ENCODE measurements around the gene CD96.
"Not testable (repeated sequence)": the region's sequence is repeated elsewhere in the genome, so short reads cannot be mapped to it uniquely, and the experiment has no call there.

Gene CD96

GRCh38 chr3:111636366-111636885 is 94.4 kb downstream of the CD96 start:
- DNase-seq: no peak

- no peak for DNase-seq
These were observed 97.3 kb downstream of the CD96 start for GRCh38 chr3:111639316-111639715.

- no peak for DNase-seq
These were observed 107.1 kb downstream of the CD96 start for GRCh38 chr3:111648991-111649579.

- no peak for DNase-seq
These were observed 108.6 kb downstream of the CD96 start for GRCh38 chr3:111650378-111651275.

GRCh38 chr3:111652492-111653180 is 110.6 kb downstream of the CD96 start:
- no peak for DNase-seq

GRCh38 chr3:111653766-111654165 is 111.8 kb downstream of the CD96 start:
- DNase-seq: no peak

GRCh38 chr3:111662012-111662411 is 120.0 kb downstream of the CD96 start:
- DNase-seq: no peak

GRCh38 chr3:111662907-111663306 is 120.9 kb downstream of the CD96 start:
- no peak for DNase-seq

GRCh38 chr3:111666041-111666735 is 124.2 kb downstream of the CD96 start:
- DNase-seq: no peak

- DNase-seq: no peak
These were observed 125.2 kb downstream of the CD96 start for GRCh38 chr3:111667170-111667569.

GRCh38 chr3:111667621-111668239 is 125.7 kb downstream of the CD96 start:
- DNase-seq: no peak

- no peak for DNase-seq
These were observed 126.3 kb downstream of the CD96 start for GRCh38 chr3:111668326-111668725.

- DNase-seq: peak; percentile 62
These were observed 127.0 kb downstream of the CD96 start for GRCh38 chr3:111668888-111669488.

GRCh38 chr3:111669926-111670630 is 128.1 kb downstream of the CD96 start:
- DNase-seq: no peak

GRCh38 chr3:111672461-111672860 is 130.5 kb downstream of the CD96 start:
- DNase-seq: not testable (repeated sequence)

- no peak for DNase-seq
These were observed 133.8 kb downstream of the CD96 start for GRCh38 chr3:111675846-111676210.

- DNase-seq: no peak
These were observed 134.4 kb downstream of the CD96 start for GRCh38 chr3:111676211-111677006.

- no peak for DNase-seq
These were observed 135.0 kb downstream of the CD96 start for GRCh38 chr3:111677007-111677392.

- DNase-seq: no peak
These were observed 139.8 kb downstream of the CD96 start for GRCh38 chr3:111681661-111682426.

- no peak for DNase-seq
These were observed 142.6 kb downstream of the CD96 start for GRCh38 chr3:111684640-111685039.

Measured in NCI-H2227 treated with DMSO at 0.1 percent for 48 hours (cell line).